22Rv1 (cell line): Measurements from ENCODE around the gene GALNT12.

ENCODE experiments used
- CTCF ChIP-seq: fragments of 450-650 bp; IDR thresholded peaks from 2 replicates; pipeline ENCODE4 v1.5.1; 2017; ENCODE audit warnings: mild to moderate bottlenecking
- ZFX ChIP-seq: fragments of 450-650 bp; IDR thresholded peaks from 2 replicates; pipeline ENCODE4 v1.6.1; 2017; ENCODE audit warnings: antibody characterized with exemption, borderline replicate concordance

DNA sequence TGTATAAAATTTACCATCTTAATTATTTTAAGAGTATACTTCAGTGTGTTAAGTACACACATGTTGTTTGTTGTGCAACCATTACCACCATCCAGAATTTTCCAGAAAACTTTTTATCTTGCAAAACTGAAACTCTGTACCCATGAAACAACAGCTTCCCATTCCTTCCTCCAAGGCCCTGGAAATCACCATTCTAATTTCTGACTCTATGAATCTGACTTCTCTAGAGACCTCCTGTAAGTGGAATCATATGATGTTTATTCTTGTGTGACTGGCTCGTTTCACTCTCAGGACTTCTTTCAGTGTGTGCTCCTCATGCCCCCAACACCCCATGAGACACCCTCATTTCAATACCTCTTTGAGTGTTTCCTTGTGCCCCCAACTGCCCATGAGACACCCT lies 75.8 kb downstream of the GALNT12 start:
- TF ChIP-seq CTCF (no peak), ZFX (no peak)
